HCT116 (cell line): ENCODE measurements around the gene PTGES2. TPM values are rescaled to one million over a fixed set of nuclear protein-coding genes. Genes with fewer than 3 reads are reported as not detected.
A peak's percentile ranks its signal among the peaks of the same experiment; 100 is the strongest.

Experiments
- ATAC-seq: fragments of 200-7000 bp; cut with Tn5 transposase; 2 replicates; pipeline ENCODE4 v1.9.1; 2020; ENCODE audit warnings: mild to moderate bottlenecking, moderate library complexity
- BruUV-seq: library from RNA; stranded (reverse); fragments of 400-500 nt; replicated peaks from 2 replicates; lab custom pipeline; 2021; lab: Mats Ljungman, UMichigan
- CTCF ChIA-PET: fragments of 300-600 bp; sonication (Branson Sonifier 250); formaldehyde crosslinking; loops from one replicate; lab custom pipeline; 2021; ENCODE audit warnings: antibody characterized with exemption; lab: Charles Lee
- POLR2A ChIA-PET: fragments of 300-600, 350-600 bp; sonication (Branson Sonifier 250); formaldehyde crosslinking; loops from one replicate; lab custom pipeline; 2021; ENCODE audit warnings: antibody characterized with exemption; lab: Charles Lee
- RAD21 ChIA-PET, 2 experiments: fragments of 300-600 bp; sonication (Branson Sonifier 250); formaldehyde crosslinking; loops; one replicate each; lab custom pipeline; 2023; ENCODE audit warnings: low total read pairs in 2 of 2; ENCODE audit not compliant: uncharacterized antibody in 2 of 2, unreplicated experiment in 2 of 2, low non-redundant PET in 1 of 2; lab: Charles Lee
- DNase-seq: peaks from one replicate; pipeline ENCODE4 v3.0.0-alpha.2; 2010; ENCODE audit warnings: low read depth, low spot score
- H2AFZ ChIP-seq: fragments of 200-600 bp; shearing (Covaris generic), sonication (generic); 2 replicates; pipeline ENCODE4 v1.6.1; 2017; ENCODE audit warnings: low read depth, mixed run types, mixed read lengths, antibody characterized with exemption, low read length; ENCODE audit not compliant: poor library complexity, severe bottlenecking
- H3K27ac ChIP-seq: 2 replicates; pipeline ENCODE4 v1.5.1; 2012; ENCODE audit warnings: low read depth, low read length
- H3K27me3 ChIP-seq: fragments of 200-600 bp; sonication (generic); 2 replicates; pipeline ENCODE4 v1.6.1; 2016; ENCODE audit warnings: mixed run types, low read length, mixed read lengths; ENCODE audit not compliant: insufficient read depth
- H3K36me3 ChIP-seq, 2 experiments: fragments of 200-500 bp in 1 of 2; fragments of 200-600 bp in 1 of 2; sonication (Bioruptor generic) in 1 of 2; sonication (generic) in 1 of 2; 2 replicates each; pipeline versions ENCODE4 v1.5.1 to v1.6.1; 2014 to 2016; ENCODE audit warnings: low read length in 2 of 2, inconsistent platforms in 1 of 2, mixed read lengths in 1 of 2, mixed run types in 1 of 2; ENCODE audit not compliant: insufficient read depth in 2 of 2, control insufficient read depth in 1 of 2
- H3K4me1 ChIP-seq, 2 experiments: fragments of 200-600 bp in 1 of 2; sonication (generic) in 1 of 2; 2 replicates each; pipeline versions ENCODE4 v1.5.1 to v1.6.1; 2012 to 2017; ENCODE audit warnings: low read length in 2 of 2, inconsistent platforms in 1 of 2, mild to moderate bottlenecking in 1 of 2, mixed read lengths in 1 of 2, mixed run types in 1 of 2, moderate library complexity in 1 of 2; ENCODE audit not compliant: insufficient read depth in 2 of 2, control insufficient read depth in 1 of 2
- H3K4me2 ChIP-seq: fragments of 200-600 bp; sonication (generic); 2 replicates; pipeline ENCODE4 v1.6.1; 2017; ENCODE audit warnings: mixed run types, low read length, mixed read lengths
- H3K4me3 ChIP-seq, 2 experiments: fragments of 200-600 bp in 1 of 2; sonication (generic) in 1 of 2; replicated peaks in 1 of 2; 2 replicates each; pipeline ENCODE4 v1.5.1; 2011 to 2016; ENCODE audit warnings: low read length in 2 of 2, control low read depth in 1 of 2, low read depth in 1 of 2, mild to moderate bottlenecking in 1 of 2, mixed read lengths in 1 of 2, mixed run types in 1 of 2
- H3K79me2 ChIP-seq: fragments of 200-600 bp; sonication (generic); 2 replicates; pipeline ENCODE4 v1.6.1; 2017; ENCODE audit warnings: mild to moderate bottlenecking, mixed run types, low read length, moderate library complexity, mixed read lengths; ENCODE audit not compliant: insufficient read depth
- H3K9ac ChIP-seq: fragments of 200-600 bp; sonication (generic); 2 replicates; pipeline ENCODE4 v1.6.1; 2016; ENCODE audit warnings: low read length, mixed read lengths
- H3K9me2 ChIP-seq: fragments of 200-600 bp; sonication (generic), shearing (Covaris generic); 2 replicates; pipeline ENCODE4 v1.6.1; 2017; ENCODE audit warnings: mixed run types, mild to moderate bottlenecking, moderate library complexity; ENCODE audit not compliant: insufficient read depth
- H3K9me3 ChIP-seq, 2 experiments: fragments of 200-500 bp in 1 of 2; fragments of 200-600 bp in 1 of 2; sonication (Bioruptor generic) in 1 of 2; sonication (generic) in 1 of 2; 2 replicates each; pipeline ENCODE4 v1.6.1; 2014 to 2017; ENCODE audit warnings: low read length in 2 of 2, mixed read lengths in 2 of 2, inconsistent platforms in 1 of 2, low read depth in 1 of 2, mild to moderate bottlenecking in 1 of 2, mixed run types in 1 of 2, moderate library complexity in 1 of 2; ENCODE audit not compliant: control insufficient read depth in 1 of 2, insufficient read depth in 1 of 2
- H4K20me1 ChIP-seq: fragments of 200-600 bp; sonication (generic), shearing (Covaris generic); 2 replicates; pipeline ENCODE4 v1.6.1; 2017; ENCODE audit warnings: mixed run types, mild to moderate bottlenecking, moderate library complexity; ENCODE audit not compliant: insufficient read depth
- CBX3 ChIP-seq: IDR thresholded peaks from 2 replicates; pipeline ENCODE4 v1.6.1; 2012; ENCODE audit warnings: low read depth
- JUND ChIP-seq: IDR thresholded peaks from 2 replicates; pipeline ENCODE4 v1.6.1; 2012
- MAX ChIP-seq: IDR thresholded peaks from 2 replicates; pipeline ENCODE4 v1.6.1; 2012
- POLR2A ChIP-seq: IDR thresholded peaks from 2 replicates; pipeline ENCODE4 v1.7.0; 2011; ENCODE audit warnings: borderline replicate concordance; ENCODE audit not compliant: insufficient read depth, insufficient read length; ENCODE audit errors: extremely low read depth
- POLR2AphosphoS5 ChIP-seq: IDR thresholded peaks from 2 replicates; pipeline ENCODE4 v1.6.1; 2011; ENCODE audit warnings: mild to moderate bottlenecking, low read depth, low read length, moderate library complexity
- SP1 ChIP-seq: IDR thresholded peaks from 2 replicates; pipeline ENCODE4 v1.6.1; 2012; ENCODE audit warnings: low read depth
- YY1 ChIP-seq: IDR thresholded peaks from 2 replicates; pipeline ENCODE4 v1.6.1; 2011; ENCODE audit warnings: low read length, low read depth, moderate library complexity, mild to moderate bottlenecking; ENCODE audit not compliant: insufficient replicate concordance; ENCODE audit errors: extremely low read depth
- intact Hi-C: fragments of 100-400 bp; cut with micrococcal nuclease; formaldehyde crosslinking; loops from 2 replicates; pipeline ENCODE4 v1.10.0; 2022
- total RNA-seq: library from RNA; stranded (reverse); gene quantifications from one replicate; pipeline ENCODE4 v1.2.1, GENCODE V29; 2021; ENCODE audit not compliant: unreplicated experiment
- TF ChIP-seq, protein P1 (sequence below), 3 experiments: fragments of 200-600 bp in 1 of 3; sonication (generic) in 1 of 3; IDR thresholded peaks in 2 of 3; conservative IDR thresholded peaks in 1 of 3; 2 replicates each; pipeline ENCODE4 v1.5.1; 2012 to 2017; ENCODE audit warnings: low read depth in 2 of 3, low read length in 2 of 3, antibody characterized with exemption in 1 of 3, borderline replicate concordance in 1 of 3, control low read depth in 1 of 3, mild to moderate bottlenecking in 1 of 3, mixed read lengths in 1 of 3, mixed run types in 1 of 3, moderate library complexity in 1 of 3; ENCODE audit not compliant: insufficient read depth in 1 of 3

Gene PTGES2
- total RNA-seq, 1 experiment from 2014 or later = 148 TPM

- TF ChIP-seq JUND = peak; percentile 90
- TF ChIP-seq CBX3 = peak; percentile 77; the same call in 1 of the 2 replicates
- TF ChIP-seq, protein P1, sequence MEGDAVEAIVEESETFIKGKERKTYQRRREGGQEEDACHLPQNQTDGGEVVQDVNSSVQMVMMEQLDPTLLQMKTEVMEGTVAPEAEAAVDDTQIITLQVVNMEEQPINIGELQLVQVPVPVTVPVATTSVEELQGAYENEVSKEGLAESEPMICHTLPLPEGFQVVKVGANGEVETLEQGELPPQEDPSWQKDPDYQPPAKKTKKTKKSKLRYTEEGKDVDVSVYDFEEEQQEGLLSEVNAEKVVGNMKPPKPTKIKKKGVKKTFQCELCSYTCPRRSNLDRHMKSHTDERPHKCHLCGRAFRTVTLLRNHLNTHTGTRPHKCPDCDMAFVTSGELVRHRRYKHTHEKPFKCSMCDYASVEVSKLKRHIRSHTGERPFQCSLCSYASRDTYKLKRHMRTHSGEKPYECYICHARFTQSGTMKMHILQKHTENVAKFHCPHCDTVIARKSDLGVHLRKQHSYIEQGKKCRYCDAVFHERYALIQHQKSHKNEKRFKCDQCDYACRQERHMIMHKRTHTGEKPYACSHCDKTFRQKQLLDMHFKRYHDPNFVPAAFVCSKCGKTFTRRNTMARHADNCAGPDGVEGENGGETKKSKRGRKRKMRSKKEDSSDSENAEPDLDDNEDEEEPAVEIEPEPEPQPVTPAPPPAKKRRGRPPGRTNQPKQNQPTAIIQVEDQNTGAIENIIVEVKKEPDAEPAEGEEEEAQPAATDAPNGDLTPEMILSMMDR (IDR thresholded peaks at IDR 0.05 in 2 of 3, conservative IDR thresholded peaks at IDR 0.05 in 1 of 3; ENCODE audit: borderline replicate concordance in 1 of 3, insufficient read depth in 1 of 3, low read depth in 2 of 3, low read length in 2 of 3) = no peak
These were observed 48.8 kb downstream of the PTGES2 start (continued) for GRCh38 chr9:128078504-128079434.

DNA sequence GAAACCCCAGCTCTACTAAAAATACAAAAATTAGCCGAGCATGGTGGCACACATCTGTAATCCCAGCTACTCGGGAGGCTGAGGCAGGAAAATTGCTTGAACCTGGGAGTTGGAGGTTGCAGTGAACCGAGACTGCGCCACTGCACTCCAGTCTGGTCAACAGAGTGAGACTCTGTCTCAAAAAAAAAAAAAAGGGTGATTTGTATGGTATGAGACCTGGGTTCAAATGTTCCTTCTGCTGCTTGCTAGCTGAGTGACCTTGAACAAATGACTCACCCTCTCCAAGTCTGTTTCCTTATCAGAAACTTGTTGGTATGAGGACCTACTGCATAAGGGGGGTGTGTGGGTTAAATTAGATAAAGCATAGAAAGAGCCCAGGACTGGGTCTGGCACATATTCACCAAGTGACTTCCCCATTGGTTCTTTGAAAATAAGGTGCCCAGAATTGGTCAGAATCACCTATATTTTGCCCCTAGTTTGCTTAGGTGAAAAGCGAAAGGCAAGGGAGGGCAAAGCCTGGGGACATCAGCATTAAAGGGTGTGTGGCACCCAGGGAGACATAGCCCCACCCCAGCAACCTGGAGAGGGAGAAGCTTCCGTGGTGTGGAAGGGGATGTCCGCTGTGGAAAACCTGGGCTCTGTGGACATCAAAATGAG lies 49.6 kb downstream of the PTGES2 start:
- Histone ChIP-seq H3K9ac (peak overlapping the region; percentile 56), H3K4me1 (peaks cover 64 to 67% of the 10 kb centered on the region in 2 experiments), H3K79me2 (peaks cover 75% of the 10 kb centered on the region), H3K4me3 (peak overlapping the region; percentile 0 to 23; a peak in 3 of 4 replicates), H3K36me3 (no peaks in the 10 kb centered on the region; a peak in 1 of 4 replicates), H3K27me3 (no peaks in the 10 kb centered on the region), H3K9me3 (no peaks in the 10 kb centered on the region), H3K27ac (peak overlapping the region; percentile 83), H2AFZ (no peak overlapping the region), H3K9me2 (no peaks in the 10 kb centered on the region), H3K4me2 (peak overlapping the region; percentile 62), H4K20me1 (no peaks in the 10 kb centered on the region)
- ATAC-seq (peak; percentile 25), DNase-seq (no peak)
- ChIA-PET POLR2A (interaction anchor here (1.3 to 2.6 kb wide), 3 partner anchors 10 to 22 kb away, joined by 3 to 23 read pairs (median 5); partner anchors contain the start of genes NAIF1 and SLC25A25), RAD21 (no interaction called here), CTCF (interaction anchor here (0.9 to 1.6 kb wide), 3 partner anchors 43 to 135 kb away, joined by 3 to 4 read pairs (median 4); no protein-coding TSS in a partner anchor)
- intact Hi-C loops = loop anchor here (2.0 kb wide), 1 partner anchor 25 kb away; no protein-coding TSS in a partner anchor
- no TSS peak for BruUV-seq
- TF ChIP-seq, protein P1 (IDR thresholded peaks at IDR 0.05 in 2 of 3, conservative IDR thresholded peaks at IDR 0.05 in 1 of 3; ENCODE audit: borderline replicate concordance in 1 of 3, insufficient read depth in 1 of 3, low read depth in 2 of 3, low read length in 2 of 3) = no peak
- TF ChIP-seq POLR2A (no peak), YY1 (no peak), MAX (no peak), JUND (0 out of 2 replicates have a peak, but pooled peaks have one; percentile 19), POLR2AphosphoS5 (no peak), SP1 (no peak)
